HAP-1 (cell line): ENCODE results near the gene TRIM7.

Source experiments
- DNase-seq, 2 experiments: peaks; one replicate each; pipeline ENCODE4 v3.0.0-alpha.2; 2016 to 2020; ENCODE audit warnings: low spot score in 2 of 2
- H3K27me3 ChIP-seq: fragments of 250-450 bp; sonication (Bioruptor Pico); 2 replicates; pipeline ENCODE4 v1.5.1; 2020; ENCODE audit warnings: low read depth, mild to moderate bottlenecking, moderate library complexity
- H3K36me3 ChIP-seq: fragments of 250-450 bp; sonication (Bioruptor Pico); replicated peaks from 2 replicates; pipeline ENCODE4 v1.5.1; 2020; ENCODE audit warnings: mild to moderate bottlenecking
- H3K4me1 ChIP-seq: fragments of 250-450 bp; sonication (Bioruptor Pico); 2 replicates; pipeline ENCODE4 v1.5.1; 2020; ENCODE audit warnings: mild to moderate bottlenecking
- H3K4me3 ChIP-seq: fragments of 250-450 bp; sonication (Bioruptor Pico); 2 replicates; pipeline ENCODE4 v1.5.1; 2020; ENCODE audit warnings: mild to moderate bottlenecking, moderate library complexity
- H3K9me3 ChIP-seq: fragments of 250-450 bp; sonication (Bioruptor Pico); 2 replicates; pipeline ENCODE4 v1.5.1; 2020; ENCODE audit warnings: mild to moderate bottlenecking, moderate library complexity
- in situ Hi-C: fragments of 300-500 bp; cut with MboI; formaldehyde crosslinking; loops from 3 replicates; pipeline ENCODE4 v1.14.3; 2020; ENCODE audit warnings: low sequenced_read_pairs, inconsistent platforms, mixed read lengths

TRIM7 gene

GRCh38 chr5:181199881-181200638, 4.9 kb downstream of the TRIM7 start:
- H3K27me3 ChIP-seq: no peaks in the 10 kb centered on the region
- no peak for DNase-seq
- H3K4me3 ChIP-seq: no peak overlapping the region
- in situ Hi-C loops: no loop called here
- H3K36me3 ChIP-seq: no peaks in the 10 kb centered on the region
- no peaks in the 10 kb centered on the region; the same call in 1 of the 2 replicates for H3K4me1 ChIP-seq
- H3K9me3 ChIP-seq: no peaks in the 10 kb centered on the region

- no peak for DNase-seq
- in situ Hi-C loops: no loop called here
- Histone ChIP-seq H3K36me3 (no peaks in the 10 kb centered on the region), H3K27me3 (no peaks in the 10 kb centered on the region), H3K4me1 (no peaks in the 10 kb centered on the region; the same call in 1 of the 2 replicates), H3K4me3 (no peak overlapping the region), H3K9me3 (no peaks in the 10 kb centered on the region)
Measured at GRCh38 chr5:181198905-181199519, 6.0 kb downstream of the TRIM7 start.

- H3K4me3 ChIP-seq: no peak overlapping the region
- in situ Hi-C loops: no loop called here
- DNase-seq: no peak
- H3K4me1 ChIP-seq: no peaks in the 10 kb centered on the region; the same call in 1 of the 2 replicates
- no peaks in the 10 kb centered on the region for H3K9me3 ChIP-seq
- no peaks in the 10 kb centered on the region for H3K36me3 ChIP-seq
- no peaks in the 10 kb centered on the region for H3K27me3 ChIP-seq
Measured at GRCh38 chr5:181198106-181198685, 6.8 kb downstream of the TRIM7 start.

GRCh38 chr5:181197326-181197951, 7.6 kb downstream of the TRIM7 start:
- Histone ChIP-seq H3K9me3 (no peaks in the 10 kb centered on the region), H3K36me3 (no peaks in the 10 kb centered on the region), H3K4me1 (peaks cover 6% of the 10 kb centered on the region; the same call in 1 of the 2 replicates), H3K4me3 (no peak overlapping the region), H3K27me3 (no peaks in the 10 kb centered on the region)
- in situ Hi-C loops: no loop called here
- no peak for DNase-seq

- no peaks in the 10 kb centered on the region for H3K36me3 ChIP-seq
- H3K4me1 ChIP-seq: peaks cover 6% of the 10 kb centered on the region; the same call in 1 of the 2 replicates
- no peaks in the 10 kb centered on the region for H3K9me3 ChIP-seq
- H3K27me3 ChIP-seq: no peaks in the 10 kb centered on the region
- H3K4me3 ChIP-seq: no peak overlapping the region
- DNase-seq: no peak
- in situ Hi-C loops: no loop called here
Measured at GRCh38 chr5:181195249-181195761, 9.7 kb downstream of the TRIM7 start.

GRCh38 chr5:181194489-181195248, 10.3 kb downstream of the TRIM7 start:
- Histone ChIP-seq H3K9me3 (no peaks in the 10 kb centered on the region), H3K4me3 (no peak overlapping the region), H3K36me3 (no peaks in the 10 kb centered on the region), H3K27me3 (no peaks in the 10 kb centered on the region), H3K4me1 (peaks cover 6% of the 10 kb centered on the region; the same call in 1 of the 2 replicates)
- in situ Hi-C loops: no loop called here
- no peak for DNase-seq

- Histone ChIP-seq H3K36me3 (no peaks in the 10 kb centered on the region), H3K4me3 (no peak overlapping the region), H3K9me3 (no peaks in the 10 kb centered on the region), H3K27me3 (no peaks in the 10 kb centered on the region), H3K4me1 (peaks cover 6% of the 10 kb centered on the region; the same call in 1 of the 2 replicates)
- DNase-seq: no peak
- in situ Hi-C loops: no loop called here
Measured at GRCh38 chr5:181193656-181194055, 11.3 kb downstream of the TRIM7 start.

- Histone ChIP-seq H3K27me3 (no peaks in the 10 kb centered on the region), H3K4me3 (peak overlapping the region; percentile 55), H3K36me3 (no peaks in the 10 kb centered on the region), H3K9me3 (no peaks in the 10 kb centered on the region), H3K4me1 (peaks cover 6% of the 10 kb centered on the region; the same call in 1 of the 2 replicates)
- in situ Hi-C loops: no loop called here
- no peak for DNase-seq
Measured at GRCh38 chr5:181192337-181193046, 12.5 kb downstream of the TRIM7 start.

- in situ Hi-C loops: no loop called here
- Histone ChIP-seq H3K36me3 (no peaks in the 10 kb centered on the region), H3K4me3 (peak overlapping the region; percentile 55), H3K9me3 (no peaks in the 10 kb centered on the region), H3K4me1 (peaks cover 6% of the 10 kb centered on the region; the same call in 1 of the 2 replicates), H3K27me3 (no peaks in the 10 kb centered on the region)
- peak; percentile 91 to 93 for DNase-seq
Measured at GRCh38 chr5:181191526-181192336, 13.3 kb downstream of the TRIM7 start.

- in situ Hi-C loops: no loop called here
- Histone ChIP-seq H3K9me3 (no peaks in the 10 kb centered on the region), H3K4me3 (peak overlapping the region; percentile 55), H3K4me1 (peaks cover 6% of the 10 kb centered on the region; the same call in 1 of the 2 replicates), H3K36me3 (no peaks in the 10 kb centered on the region), H3K27me3 (no peaks in the 10 kb centered on the region)
- peak in 1 of 2 experiments; percentile 64 for DNase-seq
Measured at GRCh38 chr5:181190711-181191525, 14.1 kb downstream of the TRIM7 start.

- H3K36me3 ChIP-seq: no peaks in the 10 kb centered on the region
- H3K27me3 ChIP-seq: no peaks in the 10 kb centered on the region
- peak in 1 of 2 experiments; percentile 55 for DNase-seq
- peak overlapping the region; percentile 55 for H3K4me3 ChIP-seq
- in situ Hi-C loops: loop anchor here (5.0 kb wide), 1 partner anchor 32 kb away; the partner anchor contains the start of gene TRIM41
- H3K4me1 ChIP-seq: peaks cover 6% of the 10 kb centered on the region; the same call in 1 of the 2 replicates
- no peaks in the 10 kb centered on the region for H3K9me3 ChIP-seq
Measured at GRCh38 chr5:181189962-181190710, 14.9 kb downstream of the TRIM7 start.
